Measurements from ENCODE around the gene CLN5.

Gene CLN5

DNA sequence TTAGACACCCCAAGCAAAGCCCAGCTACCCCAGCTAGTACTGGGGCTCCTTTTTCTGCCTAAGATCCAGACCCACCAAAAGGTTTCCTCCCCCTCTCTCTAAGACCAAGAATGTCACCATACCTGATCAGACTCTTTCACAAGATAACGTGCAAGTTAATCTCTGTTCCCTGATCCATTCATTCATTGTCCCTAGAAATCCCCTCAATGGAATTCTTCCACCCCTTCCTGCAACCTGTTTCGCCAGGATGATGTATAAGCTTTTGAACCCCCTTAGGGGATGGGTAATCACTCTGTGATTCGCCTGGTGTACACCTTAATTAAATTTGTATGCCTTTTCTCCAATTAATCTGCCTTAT lies 17.3 kb upstream of the CLN5 start:
- ATAC-seq (ENCODE audit: low read depth) (no peak), DNase-seq (ENCODE audit: low spot score) (no peak)
- Histone ChIP-seq H3K9me3 (ENCODE audit: severe bottlenecking) (no peaks in the 10 kb centered on the region), H3K4me1 (ENCODE audit: insufficient read depth, poor library complexity, severe bottlenecking) (peaks cover 10% of the 10 kb centered on the region), H3K36me3 (ENCODE audit: low read depth) (no peaks in the 10 kb centered on the region), H3K27ac (ENCODE audit: poor library complexity, severe bottlenecking) (no peak overlapping the region), H3K4me3 (ENCODE audit: severe bottlenecking) (no peak overlapping the region), H3K27me3 (ENCODE audit: insufficient read depth, poor library complexity, severe bottlenecking) (no peaks in the 10 kb centered on the region)
- no peak for TF ChIP-seq CTCF (IDR thresholded peaks at IDR 0.05; ENCODE audit: poor library complexity, severe bottlenecking)

- ATAC-seq (ENCODE audit: low read depth), result no peak; the same call in 2 of the 3 replicates
- Histone ChIP-seq H3K27me3 (ENCODE audit: insufficient read depth, poor library complexity, severe bottlenecking) (no peaks in the 10 kb centered on the region), H3K36me3 (ENCODE audit: low read depth) (no peaks in the 10 kb centered on the region), H3K9me3 (ENCODE audit: severe bottlenecking) (no peaks in the 10 kb centered on the region), H3K4me3 (ENCODE audit: severe bottlenecking) (no peak overlapping the region), H3K27ac (ENCODE audit: poor library complexity, severe bottlenecking) (no peak overlapping the region), H3K4me1 (ENCODE audit: insufficient read depth, poor library complexity, severe bottlenecking) (peaks cover 5% of the 10 kb centered on the region)
- TF ChIP-seq CTCF (IDR thresholded peaks at IDR 0.05; ENCODE audit: poor library complexity, severe bottlenecking), result no peak
- DNase-seq (ENCODE audit: low spot score), result no peak
Observed at GRCh38 chr13:76975863-76976262, 16.0 kb upstream of the CLN5 start.

DNA sequence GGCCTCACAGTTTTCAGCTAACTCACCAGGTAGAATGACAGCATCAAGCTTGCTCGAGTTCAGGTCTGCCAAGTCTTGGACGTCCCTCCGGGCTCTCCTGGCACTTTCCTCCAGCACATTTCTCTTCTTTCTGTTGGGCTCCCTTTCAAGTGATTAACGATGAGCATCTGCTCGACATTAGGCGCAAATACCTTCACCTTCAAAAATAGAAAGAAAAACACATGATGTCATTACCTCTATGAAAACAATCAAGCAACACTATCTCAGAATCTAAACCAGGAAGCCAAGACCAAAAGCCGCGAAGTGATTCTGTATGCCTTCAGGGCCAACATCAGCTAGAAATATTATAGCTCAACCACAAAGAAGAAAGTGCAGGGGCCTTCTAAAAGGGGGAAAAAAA lies 15.4 kb upstream of the CLN5 start:
- Histone ChIP-seq H3K9me3 (ENCODE audit: severe bottlenecking) (no peaks in the 10 kb centered on the region), H3K36me3 (ENCODE audit: low read depth) (no peaks in the 10 kb centered on the region), H3K27ac (ENCODE audit: poor library complexity, severe bottlenecking) (no peak overlapping the region), H3K4me1 (ENCODE audit: insufficient read depth, poor library complexity, severe bottlenecking) (peaks cover 5% of the 10 kb centered on the region), H3K27me3 (ENCODE audit: insufficient read depth, poor library complexity, severe bottlenecking) (no peaks in the 10 kb centered on the region), H3K4me3 (ENCODE audit: severe bottlenecking) (no peak overlapping the region)
- no peak for TF ChIP-seq CTCF (IDR thresholded peaks at IDR 0.05; ENCODE audit: poor library complexity, severe bottlenecking)
- no peak for DNase-seq (ENCODE audit: low spot score)
- no peak for ATAC-seq (ENCODE audit: low read depth)

GRCh38 chr13:76976929-76977328 lies 15.0 kb upstream of the CLN5 start:
- ATAC-seq (ENCODE audit: low read depth) (no peak), DNase-seq (ENCODE audit: low spot score) (no peak)
- TF ChIP-seq CTCF (IDR thresholded peaks at IDR 0.05; ENCODE audit: poor library complexity, severe bottlenecking), result no peak
- no peaks in the 10 kb centered on the region for H3K36me3 ChIP-seq (ENCODE audit: low read depth)
- H3K4me1 ChIP-seq (ENCODE audit: insufficient read depth, poor library complexity, severe bottlenecking), result peaks cover 5% of the 10 kb centered on the region
- no peaks in the 10 kb centered on the region for H3K9me3 ChIP-seq (ENCODE audit: severe bottlenecking)
- no peak overlapping the region for H3K27ac ChIP-seq (ENCODE audit: poor library complexity, severe bottlenecking)
- H3K4me3 ChIP-seq (ENCODE audit: severe bottlenecking), result no peak overlapping the region
- no peaks in the 10 kb centered on the region for H3K27me3 ChIP-seq (ENCODE audit: insufficient read depth, poor library complexity, severe bottlenecking)

DNA sequence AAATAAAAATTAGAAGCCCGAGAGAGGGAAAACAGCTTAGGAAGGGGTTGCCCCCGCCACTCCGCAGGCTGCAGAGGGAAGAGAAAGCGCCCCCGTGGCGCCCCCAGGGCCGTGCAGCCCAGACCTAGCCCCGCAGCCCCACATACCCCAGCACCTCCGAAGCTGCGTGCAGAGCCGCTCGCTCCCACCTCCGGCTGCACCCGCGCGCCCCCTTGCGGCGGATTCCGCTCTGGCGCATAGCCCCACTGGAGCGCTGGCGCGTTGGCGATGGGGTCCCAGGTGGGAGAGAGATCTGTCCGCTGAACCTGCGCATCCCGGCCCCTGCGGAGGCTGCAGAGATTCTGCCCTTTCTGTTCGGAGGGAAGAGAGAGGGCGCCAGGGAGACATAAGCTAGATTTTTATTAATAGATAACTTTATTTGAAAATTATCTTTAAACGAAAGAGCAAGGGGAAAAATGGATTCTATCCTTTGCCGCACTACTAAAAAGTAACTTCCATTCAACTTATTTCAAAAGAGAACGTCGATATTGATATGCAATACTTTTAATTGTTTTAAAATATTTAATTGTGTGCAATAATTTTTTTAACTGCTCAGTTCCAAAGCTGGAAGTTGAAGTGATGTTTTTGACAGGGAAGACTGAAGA lies 11.7 kb upstream of the CLN5 start:
- Histone ChIP-seq H3K27ac (ENCODE audit: poor library complexity, severe bottlenecking) (no peak overlapping the region), H3K4me1 (ENCODE audit: insufficient read depth, poor library complexity, severe bottlenecking) (peaks cover 5% of the 10 kb centered on the region), H3K36me3 (ENCODE audit: low read depth) (no peaks in the 10 kb centered on the region), H3K27me3 (ENCODE audit: insufficient read depth, poor library complexity, severe bottlenecking) (no peaks in the 10 kb centered on the region), H3K4me3 (ENCODE audit: severe bottlenecking) (peak overlapping the region; percentile 10), H3K9me3 (ENCODE audit: severe bottlenecking) (no peaks in the 10 kb centered on the region)
- TF ChIP-seq CTCF (IDR thresholded peaks at IDR 0.05; ENCODE audit: poor library complexity, severe bottlenecking), result peak; percentile 96
- ATAC-seq (ENCODE audit: low read depth) (peak; percentile 98), DNase-seq (ENCODE audit: low spot score) (peak; percentile 62)

Measured in RWPE2 (cell line).